ENCODE measurements around the gene PLCE1. TPM values are rescaled to one million over a fixed set of nuclear protein-coding genes. Genes with fewer than 3 reads are reported as not detected.

PLCE1 gene
- total RNA-seq, 2 donors from 2014 or later = 0.05 to 0.12 TPM

DNA sequence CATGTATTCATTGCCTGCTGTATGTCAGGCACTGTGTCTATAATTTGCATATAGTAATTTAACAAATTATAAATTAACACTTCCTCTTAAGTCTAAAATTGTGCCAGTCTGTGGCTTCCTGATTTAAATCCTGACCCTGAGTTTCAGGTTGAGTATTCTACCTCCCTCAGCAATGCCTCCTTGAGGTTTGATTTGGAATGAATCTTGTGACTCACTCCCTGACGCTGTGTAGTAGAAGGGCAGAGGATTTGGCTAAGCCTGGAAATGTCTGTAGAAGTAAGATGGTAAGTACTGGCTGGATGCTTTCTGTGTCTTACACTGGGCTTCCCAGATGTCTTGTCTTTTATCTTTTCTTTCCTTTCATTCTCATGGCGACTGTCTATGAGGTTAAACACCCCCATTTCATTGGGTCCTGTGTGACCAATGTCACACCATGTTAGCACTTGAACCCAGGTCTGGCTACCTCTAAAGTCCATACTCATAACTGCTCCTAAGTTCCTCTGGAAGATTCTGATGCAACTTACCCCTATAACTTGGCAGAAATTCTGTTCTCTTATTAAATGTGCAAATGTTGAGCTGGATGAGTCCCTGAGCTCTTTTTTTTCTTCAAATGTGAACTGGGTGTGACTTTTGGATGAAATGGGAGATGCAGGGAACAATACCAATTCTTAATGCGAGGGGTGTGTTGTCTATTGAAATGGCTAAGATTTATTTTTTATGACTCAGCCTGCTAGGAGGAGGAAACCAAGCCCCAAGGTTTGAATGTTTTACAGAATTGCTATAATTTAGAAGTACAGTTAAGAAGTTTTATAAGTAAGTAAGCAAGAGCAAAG is 48.5 kb downstream of the PLCE1 start:
- H3K27me3 Mint-ChIP-seq (ENCODE audit: low read depth) = no peaks in the 10 kb centered on the region
- H3K27ac Mint-ChIP-seq = no peak overlapping the region
- DNase-seq = no peak
- H3K4me3 Mint-ChIP-seq = no peak overlapping the region
- no peaks in the 10 kb centered on the region for H3K36me3 Mint-ChIP-seq (ENCODE audit: insufficient read depth in 2 of 2)
- ATAC-seq (replicated peaks in 1 of 2) = peak in 1 of 2 donors; percentile 43
- H3K4me1 Mint-ChIP-seq (ENCODE audit: low read depth) = no peaks in the 10 kb centered on the region
- no peaks in the 10 kb centered on the region for H3K9me3 Mint-ChIP-seq

DNA sequence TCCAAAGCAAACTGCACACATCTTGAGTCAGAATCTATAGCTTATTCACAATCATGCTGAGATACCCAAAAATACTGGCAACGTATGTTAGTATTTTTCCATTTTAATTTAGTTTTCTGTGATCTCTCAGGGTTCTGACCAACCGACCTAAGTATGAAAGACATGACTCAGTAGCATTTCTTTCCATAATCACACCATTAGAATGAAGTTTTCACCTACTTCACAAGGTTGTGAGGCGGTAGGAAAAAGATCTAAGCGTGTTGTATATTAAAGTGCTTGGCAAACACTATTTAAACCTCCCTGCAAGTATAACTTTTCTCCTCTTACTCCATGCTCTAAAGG is 49.1 kb downstream of the PLCE1 start:
- Mint-ChIP-seq H3K9me3 (no peaks in the 10 kb centered on the region), H3K4me1 (ENCODE audit: low read depth) (no peaks in the 10 kb centered on the region), H3K4me3 (no peak overlapping the region), H3K27ac (no peak overlapping the region), H3K36me3 (ENCODE audit: insufficient read depth in 2 of 2) (no peaks in the 10 kb centered on the region), H3K27me3 (ENCODE audit: low read depth) (no peaks in the 10 kb centered on the region)
- ATAC-seq (replicated peaks in 1 of 2) = no peak
- no peak for DNase-seq

Other genes starting within 250 kb of the PLCE1 start
- gene LGI1, start 236.0 kb upstream of the PLCE1 start, total RNA-seq = not detected
- gene SLC35G1, start 100.0 kb upstream of the PLCE1 start, total RNA-seq = 1 to 10 TPM; 4.8 to 5.6 TPM

Data from activated T-cell treated with anti-CD3 and anti-CD28 coated beads, Interleukin-2, amount 50 U/mL, for 72 hours (primary cell).